ENCODE measurements around the gene RGS6. TPM values are rescaled to one million over a fixed set of nuclear protein-coding genes. Genes with fewer than 3 reads are reported as not detected.

The RGS6 gene
- total RNA-seq, 1 experiment from 2014 or later = not detected

GRCh38 chr14:72126091-72126490 lies 193.9 kb downstream of the RGS6 start:
- H3K36me3 ChIP-seq (ENCODE audit: low read depth, low read length) = no peaks in the 10 kb centered on the region
- intact Hi-C loops (cut with micrococcal nuclease) = no loop called here

GRCh38 chr14:72126561-72126960 lies 194.3 kb downstream of the RGS6 start:
- no peaks in the 10 kb centered on the region for H3K9me2 ChIP-seq (replicated peaks; ENCODE audit: low read length)
- intact Hi-C loops (cut with micrococcal nuclease) = no loop called here
- no peaks in the 10 kb centered on the region for H3K9me3 ChIP-seq (ENCODE audit: low read length)
- H3F3A ChIP-seq (ENCODE audit: low read length, unreplicated experiment) = no peaks in the 10 kb centered on the region
- H3K4me1 ChIP-seq (ENCODE audit: insufficient read depth, low read length) = no peaks in the 10 kb centered on the region
- no peak overlapping the region for H3K9ac ChIP-seq (ENCODE audit: low read length)
- no peak overlapping the region for H3K4me2 ChIP-seq (ENCODE audit: low read length)
- ATAC-seq (no peak), DNase-seq (no peak)
- no peak overlapping the region for H3K27ac ChIP-seq (ENCODE audit: low read length)
- no peaks in the 10 kb centered on the region for H4K20me1 ChIP-seq (ENCODE audit: low read length)
- no peaks in the 10 kb centered on the region for H3K79me2 ChIP-seq (ENCODE audit: low read length)
- ChIA-PET POLR2A (ENCODE audit: unreplicated experiment) (no interaction called here), CTCF (no interaction called here)
- no TSS peak for BruUV-seq (replicated peaks)
- no peak overlapping the region for H2AFZ ChIP-seq (ENCODE audit: low read length)
- H3K4me3 ChIP-seq (ENCODE audit: low read length) = no peak overlapping the region
- TF ChIP-seq EZH2 (IDR thresholded peaks at IDR 0.05; ENCODE audit: low read length, unreplicated experiment) (no peak), CTCF (conservative IDR thresholded peaks at IDR 0.05; ENCODE audit: low read depth, low read length) (no peak), EZH2phosphoT487 (IDR thresholded peaks at IDR 0.05; ENCODE audit: borderline replicate concordance, low read length) (no peak)
- peaks cover 47% of the 10 kb centered on the region for H3K27me3 ChIP-seq (ENCODE audit: low read length)
- H3K36me3 ChIP-seq (ENCODE audit: low read depth, low read length) = no peaks in the 10 kb centered on the region

More at GRCh38 chr14:72126091-72126490, 193.9 kb downstream of the RGS6 start:
- H3K9ac ChIP-seq (ENCODE audit: low read length) = no peak overlapping the region
- H3F3A ChIP-seq (ENCODE audit: low read length, unreplicated experiment) = no peaks in the 10 kb centered on the region
- H3K4me2 ChIP-seq (ENCODE audit: low read length) = no peak overlapping the region
- no peaks in the 10 kb centered on the region for H3K79me2 ChIP-seq (ENCODE audit: low read length)
- DNase-seq = no peak
- H3K9me3 ChIP-seq (ENCODE audit: low read length) = no peaks in the 10 kb centered on the region
- no peak for ATAC-seq
- H3K4me3 ChIP-seq (ENCODE audit: low read length) = no peak overlapping the region
- no peaks in the 10 kb centered on the region for H3K9me2 ChIP-seq (replicated peaks; ENCODE audit: low read length)
- no peak overlapping the region for H2AFZ ChIP-seq (ENCODE audit: low read length)
- H3K27ac ChIP-seq (ENCODE audit: low read length) = no peak overlapping the region
- H3K4me1 ChIP-seq (ENCODE audit: insufficient read depth, low read length) = no peaks in the 10 kb centered on the region
- H3K27me3 ChIP-seq (ENCODE audit: low read length) = peaks cover 51% of the 10 kb centered on the region
- no peak for TF ChIP-seq EZH2 (IDR thresholded peaks at IDR 0.05; ENCODE audit: low read length, unreplicated experiment)
- no peak for TF ChIP-seq EZH2phosphoT487 (IDR thresholded peaks at IDR 0.05; ENCODE audit: borderline replicate concordance, low read length)
- no peak for TF ChIP-seq CTCF (conservative IDR thresholded peaks at IDR 0.05; ENCODE audit: low read depth, low read length)
- BruUV-seq (replicated peaks) = no TSS peak
- POLR2A ChIA-PET (ENCODE audit: unreplicated experiment) = no interaction called here
- CTCF ChIA-PET = no interaction called here
- H4K20me1 ChIP-seq (ENCODE audit: low read length) = no peaks in the 10 kb centered on the region

GRCh38 chr14:72128629-72129028 lies 196.4 kb downstream of the RGS6 start:
- H3K4me1 ChIP-seq (ENCODE audit: insufficient read depth, low read length) = no peaks in the 10 kb centered on the region
- no peak overlapping the region for H3K4me2 ChIP-seq (ENCODE audit: low read length)
- H3K4me3 ChIP-seq (ENCODE audit: low read length) = no peak overlapping the region
- ChIA-PET CTCF (no interaction called here), POLR2A (ENCODE audit: unreplicated experiment) (interaction anchor here (0.6 kb wide), 1 partner anchor 1663 kb away, joined by 4 read pairs; no protein-coding TSS in a partner anchor)
- H3K9me2 ChIP-seq (replicated peaks; ENCODE audit: low read length) = no peaks in the 10 kb centered on the region
- H3F3A ChIP-seq (ENCODE audit: low read length, unreplicated experiment) = no peaks in the 10 kb centered on the region
- no peaks in the 10 kb centered on the region for H4K20me1 ChIP-seq (ENCODE audit: low read length)
- H3K27me3 ChIP-seq (ENCODE audit: low read length) = peaks cover 57% of the 10 kb centered on the region
- no peak overlapping the region for H2AFZ ChIP-seq (ENCODE audit: low read length)
- TF ChIP-seq EZH2 (IDR thresholded peaks at IDR 0.05; ENCODE audit: low read length, unreplicated experiment) (no peak), CTCF (conservative IDR thresholded peaks at IDR 0.05; ENCODE audit: low read depth, low read length) (no peak), EZH2phosphoT487 (IDR thresholded peaks at IDR 0.05; ENCODE audit: borderline replicate concordance, low read length) (no peak)
- H3K36me3 ChIP-seq (ENCODE audit: low read depth, low read length) = no peaks in the 10 kb centered on the region
- ATAC-seq (peak; percentile 56), DNase-seq (peak; percentile 13)
- H3K9me3 ChIP-seq (ENCODE audit: low read length) = no peaks in the 10 kb centered on the region
- BruUV-seq (replicated peaks) = no TSS peak
- no peak overlapping the region for H3K27ac ChIP-seq (ENCODE audit: low read length)
- H3K79me2 ChIP-seq (ENCODE audit: low read length) = no peaks in the 10 kb centered on the region
- intact Hi-C loops (cut with micrococcal nuclease) = no loop called here
- no peak overlapping the region for H3K9ac ChIP-seq (ENCODE audit: low read length)
